ENCODE results near the gene PPP6R2.
A peak's percentile ranks its signal among the peaks of the same experiment; 100 is the strongest.
"Not testable (repeated sequence)": the region's sequence is repeated elsewhere in the genome, so short reads cannot be mapped to it uniquely, and the experiment has no call there.

The PPP6R2 gene

DNA sequence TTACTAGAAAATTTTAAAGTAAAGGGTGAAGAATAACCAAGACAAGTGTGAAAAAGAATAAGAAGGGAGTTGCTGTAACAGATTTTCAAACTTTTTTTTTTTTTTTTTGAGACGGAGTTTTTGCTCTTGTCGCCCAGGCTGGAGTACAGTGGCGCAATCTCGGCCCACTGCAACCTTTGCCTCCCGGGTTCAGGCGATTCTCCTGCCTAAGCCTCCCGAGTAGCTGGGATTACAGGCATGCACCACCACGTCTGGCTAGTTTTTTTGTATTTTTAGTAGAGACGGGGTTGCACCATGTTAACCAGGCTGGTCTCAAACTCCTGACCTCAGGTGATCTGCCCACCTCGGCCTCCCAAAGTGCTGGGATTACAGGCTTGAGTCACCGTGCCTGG is 20.7 kb downstream of the PPP6R2 start:
- not testable (repeated sequence) for H3K4me1 ChIP-seq (ENCODE audit: control insufficient read depth in 2 of 2, insufficient read depth in 2 of 2, low read length in 2 of 2); H3K27ac ChIP-seq (ENCODE audit: low read depth in 2 of 2, low read length in 2 of 2); H3K27me3 ChIP-seq (ENCODE audit: control insufficient read depth in 2 of 2, insufficient read depth in 2 of 2, low read length in 2 of 2); H3K9ac ChIP-seq (ENCODE audit: low read depth in 1 of 2, low read length in 2 of 2); H3K9me3 ChIP-seq (ENCODE audit: control insufficient read depth in 2 of 2, low read length in 2 of 2); H3K4me3 ChIP-seq (ENCODE audit: low read length in 2 of 2)
- peaks cover 7 to 13% of the 10 kb centered on the region in 2 donors for H3K36me3 ChIP-seq (ENCODE audit: control insufficient read depth in 2 of 2, insufficient read depth in 2 of 2, low read length in 2 of 2)

DNA sequence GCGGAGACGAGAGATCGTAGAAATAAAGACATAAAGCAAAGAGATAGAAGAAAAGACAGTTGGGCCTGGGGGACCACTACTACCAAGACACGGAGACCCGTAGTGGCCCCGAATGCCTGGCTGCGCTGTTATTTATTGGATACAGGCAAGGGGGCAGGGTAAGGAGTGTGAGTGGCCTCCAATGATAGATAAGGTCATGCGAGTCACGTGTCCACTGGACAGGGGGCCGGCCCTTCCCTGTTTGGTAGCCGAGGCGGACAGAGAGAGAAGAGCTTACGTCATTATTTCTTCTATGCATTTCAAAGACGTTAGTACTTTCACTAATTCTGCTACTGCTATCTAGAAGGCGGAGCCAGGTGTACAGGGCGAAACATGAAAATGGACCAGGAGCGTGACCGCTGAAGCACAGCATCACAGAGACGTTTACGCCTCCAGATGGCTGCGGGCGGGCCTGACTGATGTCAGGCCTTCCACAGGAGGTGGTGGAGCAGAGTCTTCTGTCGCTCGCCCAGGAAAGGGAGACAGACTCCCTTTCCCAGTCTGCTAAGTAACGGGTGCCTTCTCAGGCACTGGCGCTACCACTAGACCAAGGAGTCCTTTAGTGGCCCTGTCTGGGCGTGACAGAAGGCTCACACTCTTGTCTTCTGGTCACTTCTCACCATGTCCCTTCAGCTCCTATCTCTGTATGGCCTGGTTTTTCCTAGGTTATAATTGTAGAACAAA is 24.8 kb downstream of the PPP6R2 start:
- H3K36me3 ChIP-seq (ENCODE audit: control insufficient read depth in 2 of 2, insufficient read depth in 2 of 2, low read length in 2 of 2), result peaks cover 0 to 5% of the 10 kb centered on the region in 2 donors
- H3K4me1 ChIP-seq (ENCODE audit: control insufficient read depth in 2 of 2, insufficient read depth in 2 of 2, low read length in 2 of 2), result no peaks in the 10 kb centered on the region
- H3K4me3 ChIP-seq (ENCODE audit: low read length in 2 of 2), result no peak overlapping the region
- no peak overlapping the region for H3K27ac ChIP-seq (ENCODE audit: low read depth in 2 of 2, low read length in 2 of 2)
- no peaks in the 10 kb centered on the region for H3K9me3 ChIP-seq (ENCODE audit: control insufficient read depth in 2 of 2, low read length in 2 of 2)
- H3K9ac ChIP-seq (ENCODE audit: low read depth in 1 of 2, low read length in 2 of 2), result no peak overlapping the region
- H3K27me3 ChIP-seq (ENCODE audit: control insufficient read depth in 2 of 2, insufficient read depth in 2 of 2, low read length in 2 of 2), result no peaks in the 10 kb centered on the region

DNA sequence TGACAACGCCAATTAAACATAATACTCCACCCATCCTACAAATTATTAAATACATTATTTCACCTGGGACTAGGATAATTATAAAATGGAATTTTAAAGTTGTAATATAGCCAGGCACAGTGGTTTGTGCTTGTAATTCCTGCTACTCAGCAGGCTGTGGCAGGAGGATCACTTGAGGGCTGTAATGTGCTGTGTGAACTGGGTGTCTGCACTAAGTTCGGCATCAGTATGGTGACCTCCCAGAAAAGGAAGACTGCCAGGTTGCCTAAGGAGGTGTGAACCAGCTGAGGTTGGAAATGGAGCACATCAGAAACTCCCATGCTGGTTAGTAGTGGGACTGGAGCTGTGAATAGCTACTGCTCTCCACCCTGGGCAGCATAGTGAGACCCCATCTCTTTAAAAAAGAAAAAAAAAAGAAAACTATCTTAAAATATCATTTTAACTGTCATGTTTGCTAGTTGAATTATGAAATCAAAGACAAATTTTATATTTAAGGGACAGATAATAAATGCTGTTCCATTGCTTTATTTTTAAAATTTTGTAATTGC is 28.0 kb downstream of the PPP6R2 start:
- H3K4me3 ChIP-seq (ENCODE audit: low read length in 2 of 2), result no peak overlapping the region
- H3K9me3 ChIP-seq (ENCODE audit: control insufficient read depth in 2 of 2, low read length in 2 of 2), result no peaks in the 10 kb centered on the region
- H3K9ac ChIP-seq (ENCODE audit: low read depth in 1 of 2, low read length in 2 of 2), result no peak overlapping the region
- no peak overlapping the region for H3K27ac ChIP-seq (ENCODE audit: low read depth in 2 of 2, low read length in 2 of 2)
- no peaks in the 10 kb centered on the region for H3K4me1 ChIP-seq (ENCODE audit: control insufficient read depth in 2 of 2, insufficient read depth in 2 of 2, low read length in 2 of 2)
- H3K27me3 ChIP-seq (ENCODE audit: control insufficient read depth in 2 of 2, insufficient read depth in 2 of 2, low read length in 2 of 2), result no peaks in the 10 kb centered on the region
- peaks cover 5 to 20% of the 10 kb centered on the region in 2 donors for H3K36me3 ChIP-seq (ENCODE audit: control insufficient read depth in 2 of 2, insufficient read depth in 2 of 2, low read length in 2 of 2)

DNA sequence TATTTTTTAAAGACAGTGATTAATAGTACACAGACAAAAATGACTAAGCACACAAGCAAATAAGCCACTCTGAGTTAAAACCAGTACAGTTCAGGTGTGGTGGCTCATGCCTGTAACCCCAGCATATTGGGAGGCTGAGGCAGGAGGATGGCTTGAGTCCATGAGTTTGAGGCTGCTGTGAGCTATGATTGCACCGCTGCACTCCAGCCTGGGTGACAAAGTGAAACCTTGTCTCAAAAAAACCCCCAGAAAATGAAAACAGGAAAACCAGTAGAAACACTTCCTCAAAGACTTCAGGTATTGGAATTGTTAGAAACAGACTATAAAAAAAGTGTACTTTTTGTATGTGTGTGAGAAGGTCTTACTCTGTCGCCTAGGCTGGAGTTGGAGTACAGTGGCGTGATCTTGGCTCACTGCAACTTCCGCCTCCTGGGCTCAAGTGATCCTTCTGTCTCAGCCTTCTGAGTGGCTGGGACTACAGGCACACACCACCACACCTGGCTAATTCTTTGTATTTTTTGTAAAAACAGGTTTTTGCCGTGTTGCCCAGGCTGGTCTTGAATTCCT is 33.0 kb downstream of the PPP6R2 start:
- no peaks in the 10 kb centered on the region for H3K9me3 ChIP-seq (ENCODE audit: control insufficient read depth in 2 of 2, low read length in 2 of 2)
- H3K4me3 ChIP-seq (ENCODE audit: low read length in 2 of 2), result no peak overlapping the region
- no peaks in the 10 kb centered on the region for H3K4me1 ChIP-seq (ENCODE audit: control insufficient read depth in 2 of 2, insufficient read depth in 2 of 2, low read length in 2 of 2)
- no peaks in the 10 kb centered on the region for H3K27me3 ChIP-seq (ENCODE audit: control insufficient read depth in 2 of 2, insufficient read depth in 2 of 2, low read length in 2 of 2)
- no peak overlapping the region for H3K9ac ChIP-seq (ENCODE audit: low read depth in 1 of 2, low read length in 2 of 2)
- no peak overlapping the region for H3K27ac ChIP-seq (ENCODE audit: low read depth in 2 of 2, low read length in 2 of 2)
- H3K36me3 ChIP-seq (ENCODE audit: control insufficient read depth in 2 of 2, insufficient read depth in 2 of 2, low read length in 2 of 2), result peaks cover 5 to 32% of the 10 kb centered on the region in 2 donors

DNA sequence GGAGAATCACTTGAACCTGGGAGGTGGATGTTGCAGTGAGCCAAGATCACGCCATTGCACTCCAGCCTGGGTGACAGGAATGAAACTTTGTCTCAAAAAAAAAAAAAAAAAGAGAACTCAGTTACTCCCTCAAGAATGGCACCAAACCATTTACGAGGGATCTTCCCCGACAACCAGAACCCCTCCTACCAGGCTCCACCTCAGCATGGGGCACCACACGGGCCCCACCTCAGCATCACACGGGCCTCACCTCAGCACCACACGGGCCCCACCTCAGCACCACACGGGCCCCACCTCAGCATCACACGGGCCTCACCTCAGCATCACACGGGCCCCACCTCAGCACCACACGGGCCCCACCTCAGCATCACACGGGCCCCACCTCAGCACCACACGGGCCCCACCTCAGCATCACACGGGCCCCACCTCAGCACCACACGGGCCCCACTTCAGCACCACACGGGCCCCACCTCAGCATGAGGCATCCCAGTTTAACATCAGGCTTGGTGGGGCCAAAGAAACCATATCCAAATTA is 38.0 kb downstream of the PPP6R2 start:
- not testable (repeated sequence) for H3K4me3 ChIP-seq (ENCODE audit: low read length in 2 of 2); H3K27me3 ChIP-seq (ENCODE audit: control insufficient read depth in 2 of 2, insufficient read depth in 2 of 2, low read length in 2 of 2); H3K27ac ChIP-seq (ENCODE audit: low read depth in 2 of 2, low read length in 2 of 2); H3K9ac ChIP-seq (ENCODE audit: low read depth in 1 of 2, low read length in 2 of 2); H3K9me3 ChIP-seq (ENCODE audit: control insufficient read depth in 2 of 2, low read length in 2 of 2); H3K4me1 ChIP-seq (ENCODE audit: control insufficient read depth in 2 of 2, insufficient read depth in 2 of 2, low read length in 2 of 2)
- H3K36me3 ChIP-seq (ENCODE audit: control insufficient read depth in 2 of 2, insufficient read depth in 2 of 2, low read length in 2 of 2), result peaks cover 0 to 12% of the 10 kb centered on the region in 2 donors

DNA sequence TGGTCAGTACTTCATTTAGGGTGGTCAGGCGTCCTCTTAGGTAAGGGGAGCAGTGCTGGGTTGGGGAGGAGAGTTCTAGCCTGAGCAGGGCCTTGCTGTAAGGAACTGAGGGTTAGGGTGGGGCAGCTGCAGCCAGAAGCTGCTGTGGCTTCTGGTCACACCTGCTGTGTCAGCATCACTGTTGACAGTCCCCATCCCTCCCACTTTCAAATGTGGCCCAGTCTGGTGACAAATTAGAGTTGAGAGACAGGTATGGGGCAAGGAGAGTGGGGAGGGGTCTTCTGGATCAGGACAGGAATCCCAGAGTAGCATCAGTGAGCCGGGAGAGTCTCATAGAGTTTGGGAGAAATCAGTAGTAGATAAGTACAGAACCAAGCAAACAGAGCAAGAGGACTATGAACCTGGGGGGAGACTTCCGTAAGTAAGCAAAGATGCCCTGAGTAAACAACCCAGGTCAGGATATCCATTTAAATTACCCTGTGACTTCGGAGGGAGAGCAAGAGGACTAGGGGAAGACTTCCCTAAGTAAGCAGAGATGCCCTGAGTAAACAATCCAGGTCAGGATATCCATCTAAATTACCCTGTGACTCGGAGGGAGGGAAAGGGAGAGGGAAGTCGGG is 53.7 kb downstream of the PPP6R2 start:
- no peak overlapping the region for H3K4me3 ChIP-seq (ENCODE audit: low read length in 2 of 2)
- no peaks in the 10 kb centered on the region for H3K27me3 ChIP-seq (ENCODE audit: control insufficient read depth in 2 of 2, insufficient read depth in 2 of 2, low read length in 2 of 2)
- H3K9me3 ChIP-seq (ENCODE audit: control insufficient read depth in 2 of 2, low read length in 2 of 2), result no peaks in the 10 kb centered on the region
- no peak overlapping the region for H3K27ac ChIP-seq (ENCODE audit: low read depth in 2 of 2, low read length in 2 of 2)
- H3K4me1 ChIP-seq (ENCODE audit: control insufficient read depth in 2 of 2, insufficient read depth in 2 of 2, low read length in 2 of 2), result peaks cover 5 to 6% of the 10 kb centered on the region in 2 donors
- peaks cover 13 to 32% of the 10 kb centered on the region in 2 donors for H3K36me3 ChIP-seq (ENCODE audit: control insufficient read depth in 2 of 2, insufficient read depth in 2 of 2, low read length in 2 of 2)
- H3K9ac ChIP-seq (ENCODE audit: low read depth in 1 of 2, low read length in 2 of 2), result peak overlapping the region in 1 of 2 donors; percentile 32

DNA sequence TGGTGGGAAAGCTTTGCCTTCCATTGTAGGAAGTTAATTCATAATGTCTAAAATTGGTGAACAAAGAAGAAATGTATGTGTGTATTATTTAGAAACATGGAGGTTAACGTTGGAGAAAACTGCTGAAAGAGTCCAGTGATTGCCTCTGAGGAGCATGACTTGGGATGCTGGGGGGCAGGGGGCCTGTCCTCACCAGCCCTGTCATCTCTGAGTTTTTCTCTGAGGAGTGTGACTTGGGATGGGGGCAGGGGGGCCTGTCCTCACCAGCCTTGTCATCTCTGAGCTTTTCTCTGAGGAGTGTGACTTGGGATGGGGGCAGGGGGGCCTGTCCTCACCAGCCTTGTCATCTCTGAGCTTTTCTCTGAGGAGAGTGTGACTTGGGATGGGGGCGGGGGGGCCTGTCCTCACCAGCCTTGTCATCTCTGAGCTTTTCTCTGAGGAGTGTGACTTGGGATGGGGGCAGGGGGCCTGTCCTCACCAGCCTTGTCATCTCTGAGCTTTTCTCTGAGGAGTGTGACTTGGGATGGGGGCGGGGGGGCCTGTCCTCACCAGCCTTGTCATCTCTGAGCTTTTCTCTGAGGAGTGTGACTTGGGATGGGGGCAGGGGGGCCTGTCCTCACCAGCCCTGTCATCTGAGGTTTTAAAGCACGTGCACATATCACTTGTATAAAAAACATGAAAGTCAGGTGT is 54.4 kb downstream of the PPP6R2 start:
- H3K36me3 ChIP-seq (ENCODE audit: control insufficient read depth in 2 of 2, insufficient read depth in 2 of 2, low read length in 2 of 2), result peaks cover 11 to 32% of the 10 kb centered on the region in 2 donors
- H3K9ac ChIP-seq (ENCODE audit: low read depth in 1 of 2, low read length in 2 of 2); H3K27me3 ChIP-seq (ENCODE audit: control insufficient read depth in 2 of 2, insufficient read depth in 2 of 2, low read length in 2 of 2); H3K4me3 ChIP-seq (ENCODE audit: low read length in 2 of 2); H3K27ac ChIP-seq (ENCODE audit: low read depth in 2 of 2, low read length in 2 of 2); H3K4me1 ChIP-seq (ENCODE audit: control insufficient read depth in 2 of 2, insufficient read depth in 2 of 2, low read length in 2 of 2); H3K9me3 ChIP-seq (ENCODE audit: control insufficient read depth in 2 of 2, low read length in 2 of 2): not testable (repeated sequence)

DNA sequence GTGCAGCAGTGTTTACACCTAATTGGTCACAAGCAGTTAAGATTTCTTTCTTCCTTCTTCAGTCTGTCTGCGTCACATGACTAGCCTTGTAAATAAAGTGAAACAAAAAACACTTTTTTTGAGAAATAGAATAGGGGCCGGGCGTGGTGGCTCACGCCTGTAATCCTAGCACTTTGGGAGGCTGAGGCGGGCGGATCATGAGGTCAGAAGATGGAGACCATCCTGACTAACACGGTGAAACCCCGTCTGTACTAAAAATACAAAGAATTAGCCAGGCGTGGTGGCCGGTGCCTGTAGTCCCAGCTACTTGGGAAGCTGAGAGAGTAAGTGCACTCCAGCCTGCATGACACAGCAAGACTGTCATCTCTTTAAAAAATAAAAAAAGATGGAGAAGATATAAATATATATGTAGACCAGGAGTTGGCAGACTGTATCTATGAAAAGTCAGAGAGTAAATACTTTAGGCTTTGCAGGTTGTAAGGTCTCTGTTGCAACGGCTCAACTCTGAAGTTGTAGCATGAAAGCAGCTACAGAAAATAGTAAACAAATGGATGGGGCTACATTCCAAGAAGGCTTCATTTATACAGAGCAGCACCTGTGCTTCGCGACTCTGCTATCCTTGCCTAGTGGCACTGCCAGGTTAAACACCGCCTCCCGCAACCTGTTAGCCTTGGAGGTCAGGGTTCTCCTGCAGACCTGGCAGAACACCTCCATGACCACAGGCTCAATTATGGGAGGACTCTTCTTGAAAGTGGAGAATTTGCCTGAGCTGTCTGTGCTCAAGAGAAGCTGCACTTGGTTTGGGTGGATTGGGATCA is 55.9 kb downstream of the PPP6R2 start:
- Histone ChIP-seq H3K27ac (ENCODE audit: low read depth in 2 of 2, low read length in 2 of 2) (peak overlapping the region; percentile 39 to 63), H3K9me3 (ENCODE audit: control insufficient read depth in 2 of 2, low read length in 2 of 2) (no peaks in the 10 kb centered on the region), H3K36me3 (ENCODE audit: control insufficient read depth in 2 of 2, insufficient read depth in 2 of 2, low read length in 2 of 2) (peaks cover 11 to 27% of the 10 kb centered on the region in 2 donors), H3K4me3 (ENCODE audit: low read length in 2 of 2) (no peak overlapping the region), H3K4me1 (ENCODE audit: control insufficient read depth in 2 of 2, insufficient read depth in 2 of 2, low read length in 2 of 2) (peaks cover 5 to 10% of the 10 kb centered on the region in 2 donors), H3K27me3 (ENCODE audit: control insufficient read depth in 2 of 2, insufficient read depth in 2 of 2, low read length in 2 of 2) (no peaks in the 10 kb centered on the region), H3K9ac (ENCODE audit: low read depth in 1 of 2, low read length in 2 of 2) (no peak overlapping the region)

DNA sequence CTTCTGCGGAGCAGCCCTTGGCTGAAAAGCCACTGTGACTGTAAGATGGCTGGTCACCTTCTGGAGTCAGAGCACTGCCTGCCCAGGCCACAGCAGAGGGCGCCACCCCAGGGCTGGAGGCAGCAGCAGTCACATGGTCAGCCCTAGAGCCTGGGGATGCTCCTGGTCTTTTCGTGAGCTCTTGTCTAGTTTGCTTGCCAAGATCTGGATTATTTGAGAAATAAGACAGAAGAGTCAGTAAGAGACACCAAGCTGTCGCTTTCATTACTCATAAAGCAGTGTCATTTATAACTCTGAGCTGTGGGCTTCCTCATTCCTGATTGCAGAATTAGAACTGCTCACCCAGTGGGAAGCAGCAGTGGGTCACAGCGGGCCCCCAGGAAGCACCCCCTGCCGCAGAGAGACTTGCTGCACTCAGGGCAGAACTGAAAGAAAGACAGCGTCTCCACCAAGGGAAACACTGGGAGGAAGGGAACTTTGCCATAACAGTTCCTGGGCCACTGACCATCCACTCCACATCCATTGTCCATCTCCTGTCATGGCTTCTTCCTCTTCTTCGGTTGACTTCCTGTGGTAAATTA is 56.7 kb downstream of the PPP6R2 start:
- Histone ChIP-seq H3K9ac (ENCODE audit: low read depth in 1 of 2, low read length in 2 of 2) (no peak overlapping the region), H3K9me3 (ENCODE audit: control insufficient read depth in 2 of 2, low read length in 2 of 2) (no peaks in the 10 kb centered on the region), H3K4me1 (ENCODE audit: control insufficient read depth in 2 of 2, insufficient read depth in 2 of 2, low read length in 2 of 2) (peaks cover 5 to 10% of the 10 kb centered on the region in 2 donors), H3K27ac (ENCODE audit: low read depth in 2 of 2, low read length in 2 of 2) (peak overlapping the region; percentile 39 to 63), H3K27me3 (ENCODE audit: control insufficient read depth in 2 of 2, insufficient read depth in 2 of 2, low read length in 2 of 2) (no peaks in the 10 kb centered on the region), H3K36me3 (ENCODE audit: control insufficient read depth in 2 of 2, insufficient read depth in 2 of 2, low read length in 2 of 2) (peaks cover 9 to 24% of the 10 kb centered on the region in 2 donors), H3K4me3 (ENCODE audit: low read length in 2 of 2) (no peak overlapping the region)
